Panc1 (cell line): Measurements from ENCODE around the gene CGREF1. TPM values are rescaled to one million over a fixed set of nuclear protein-coding genes. Genes with fewer than 3 reads are reported as not detected.

Source experiments
- ATAC-seq: fragments of 200-7000 bp; cut with Tn5 transposase; 2 replicates; pipeline ENCODE4 v1.9.1; 2020; ENCODE audit warnings: mild to moderate bottlenecking, moderate library complexity
- BruUV-seq: library from RNA; stranded (reverse); fragments of 400-500 nt; replicated peaks from 2 replicates; lab custom pipeline; 2021; lab: Mats Ljungman, UMichigan
- CTCF ChIA-PET: fragments of 300-600 bp; sonication (Branson Sonifier 250); formaldehyde crosslinking; loops from one replicate; lab custom pipeline; 2022; ENCODE audit warnings: antibody characterized with exemption; lab: Charles Lee
- POLR2A ChIA-PET: fragments of 300-600 bp; sonication (Branson Sonifier 250); formaldehyde crosslinking; loops from one replicate; lab custom pipeline; 2022; ENCODE audit warnings: antibody characterized with exemption; lab: Charles Lee
- DNase-seq: peaks from one replicate; pipeline ENCODE4 v3.0.0-alpha.2; 2010; ENCODE audit warnings: low read depth, low spot score
- H3K27ac ChIP-seq: 2 replicates; pipeline ENCODE4 v1.5.1; 2011; ENCODE audit warnings: mild to moderate bottlenecking, low read length, inconsistent platforms
- H3K27me3 ChIP-seq: fragments of 200-500 bp; sonication (Bioruptor generic); 2 replicates; pipeline ENCODE4 v1.6.0; 2014; ENCODE audit warnings: low read length, inconsistent platforms; ENCODE audit not compliant: control insufficient read depth, insufficient read depth
- H3K36me3 ChIP-seq: fragments of 200-500 bp; sonication (Bioruptor generic); 2 replicates; pipeline ENCODE4 v1.5.1; 2014; ENCODE audit warnings: inconsistent platforms, mild to moderate bottlenecking, low read length, moderate library complexity; ENCODE audit not compliant: control insufficient read depth, insufficient read depth
- H3K4me1 ChIP-seq: 2 replicates; pipeline ENCODE4 v1.5.1; 2011; ENCODE audit warnings: inconsistent platforms, mild to moderate bottlenecking, low read length, moderate library complexity; ENCODE audit not compliant: control insufficient read depth, insufficient read depth
- H3K4me3 ChIP-seq, 2 experiments: 2 replicates each; pipeline ENCODE4 v1.5.1; 2011 to 2012; ENCODE audit warnings: low read depth in 2 of 2, low read length in 2 of 2, mild to moderate bottlenecking in 2 of 2, inconsistent platforms in 1 of 2, moderate library complexity in 1 of 2
- H3K9me3 ChIP-seq: fragments of 200-500 bp; sonication (Bioruptor generic); 2 replicates; pipeline ENCODE4 v1.5.1; 2014; ENCODE audit warnings: low read depth, mild to moderate bottlenecking, inconsistent platforms, low read length, moderate library complexity; ENCODE audit not compliant: control insufficient read depth, insufficient read depth
- CTCF ChIP-seq: fragments of 450-650 bp; IDR thresholded peaks from 2 replicates; pipeline ENCODE4 v1.5.1; 2017; ENCODE audit warnings: mild to moderate bottlenecking
- POLR2AphosphoS5 ChIP-seq: IDR thresholded peaks from 2 replicates; pipeline ENCODE4 v1.6.1; 2012; ENCODE audit warnings: mild to moderate bottlenecking, low read depth, low read length, moderate library complexity
- REST ChIP-seq, 2 experiments: IDR thresholded peaks; 2 replicates each; pipeline ENCODE4 v1.6.1; 2011 to 2012; ENCODE audit warnings: low read depth in 2 of 2, control low read depth in 1 of 2, low read length in 1 of 2, mild to moderate bottlenecking in 1 of 2, moderate library complexity in 1 of 2; ENCODE audit not compliant: insufficient read depth in 1 of 2
- SIN3A ChIP-seq: IDR thresholded peaks from 2 replicates; pipeline ENCODE4 v1.6.1; 2012; ENCODE audit warnings: low read depth, mild to moderate bottlenecking, low read length, moderate library complexity, borderline replicate concordance; ENCODE audit not compliant: insufficient read depth
- TCF7L2 ChIP-seq: IDR thresholded peaks from 2 replicates; pipeline ENCODE4 v1.6.1; 2011; ENCODE audit warnings: mild to moderate bottlenecking, low read depth, low read length, inconsistent platforms
- in situ Hi-C: cut with HindIII; loops from 2 replicates; pipeline ENCODE4 v1.10.0; 2016; ENCODE audit warnings: low sequenced_read_pairs, low pct_unique_long_range_greater_than_20kb
- intact Hi-C: fragments of 100-400 bp; cut with micrococcal nuclease; formaldehyde crosslinking; loops from one replicate; pipeline ENCODE4 v1.10.0; 2022; ENCODE audit not compliant: unreplicated experiment
- total RNA-seq: library from RNA; stranded (reverse); gene quantifications from one replicate; pipeline ENCODE4 v1.2.1, GENCODE V29; 2021; ENCODE audit not compliant: unreplicated experiment

CGREF1 gene
- total RNA-seq, 1 experiment from 2014 or later: 10.1 TPM

DNA sequence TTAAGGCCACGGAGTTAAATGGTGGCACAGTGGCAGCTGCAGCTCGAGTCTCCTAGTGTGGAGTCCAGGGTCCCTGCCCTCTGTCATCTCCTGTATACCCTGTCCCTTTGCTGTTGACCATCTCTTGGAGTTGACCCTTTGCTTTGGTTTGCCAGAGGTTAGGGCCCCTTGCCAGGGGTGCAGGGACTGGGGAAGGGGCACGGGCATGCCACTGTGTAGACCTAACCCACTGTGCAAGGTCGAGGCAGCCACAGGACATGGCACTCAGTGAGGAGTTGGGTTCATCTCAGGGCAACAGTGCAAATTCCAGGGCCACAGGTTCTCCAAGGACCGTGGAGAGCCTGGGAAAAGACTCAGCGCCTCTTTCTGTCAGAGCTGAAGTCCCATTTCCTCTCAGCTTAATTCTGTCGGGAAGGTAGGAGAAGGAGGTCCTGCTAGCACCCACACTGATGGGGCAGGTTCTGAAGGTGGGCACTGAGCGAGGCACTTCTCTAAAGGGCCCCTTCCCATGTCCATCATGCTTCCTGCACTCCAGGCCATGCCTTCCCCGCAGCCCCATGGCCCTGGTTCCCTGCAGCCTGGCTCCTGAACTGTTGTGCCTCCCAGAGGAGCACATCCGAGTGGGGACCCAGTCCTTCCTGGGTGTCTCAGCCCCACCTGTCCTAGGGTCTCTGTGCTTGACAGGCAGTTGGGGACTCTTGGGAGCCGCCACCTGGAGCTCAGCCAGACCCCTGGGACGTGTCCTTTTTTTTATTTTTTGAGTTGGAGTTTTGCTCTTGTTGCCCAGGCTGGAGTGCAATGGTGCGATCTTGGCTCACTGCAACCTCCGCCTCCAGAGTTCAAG, 29.6 kb downstream of the CGREF1 start:
- ChIA-PET POLR2A (no interaction called here), CTCF (no interaction called here)
- DNase-seq (no peak), ATAC-seq (no peak)
- no peaks in the 10 kb centered on the region for H3K27me3 ChIP-seq
- H3K4me3 ChIP-seq: no peak overlapping the region
- TF ChIP-seq SIN3A (no peak), TCF7L2 (no peak), CTCF (no peak), REST (IDR thresholded peaks at IDR 0.05; ENCODE audit: insufficient read depth in 1 of 2, low read depth in 2 of 2, low read length in 1 of 2) (no peak)
- no peak overlapping the region for H3K27ac ChIP-seq
- intact Hi-C loops: loop anchor here (10.0 kb wide), 1 partner anchor 125 kb away; no protein-coding TSS in a partner anchor
- peaks cover 4% of the 10 kb centered on the region; the same call in 1 of the 2 replicates for H3K4me1 ChIP-seq
- no TSS peak for BruUV-seq
- no peaks in the 10 kb centered on the region for H3K36me3 ChIP-seq
- no peaks in the 10 kb centered on the region for H3K9me3 ChIP-seq
- in situ Hi-C loops: no loop called here

GRCh38 chr2:27088634-27089033, 30.3 kb downstream of the CGREF1 start:
- POLR2A ChIA-PET: no interaction called here
- no peak for TF ChIP-seq SIN3A
- TF ChIP-seq TCF7L2: no peak
- TF ChIP-seq POLR2AphosphoS5: no peak
- no peak for TF ChIP-seq REST (IDR thresholded peaks at IDR 0.05; ENCODE audit: insufficient read depth in 1 of 2, low read depth in 2 of 2, low read length in 1 of 2)
- no peak for TF ChIP-seq CTCF
- H3K27ac ChIP-seq: no peak overlapping the region
- H3K36me3 ChIP-seq: no peaks in the 10 kb centered on the region
- H3K4me3 ChIP-seq: no peak overlapping the region
- intact Hi-C loops (loop anchor here (10.0 kb wide), 1 partner anchor 124 kb away; no protein-coding TSS in a partner anchor), in situ Hi-C loops (no loop called here)
- peaks cover 4% of the 10 kb centered on the region; the same call in 1 of the 2 replicates for H3K4me1 ChIP-seq
- H3K9me3 ChIP-seq: no peaks in the 10 kb centered on the region
- no peaks in the 10 kb centered on the region for H3K27me3 ChIP-seq
- DNase-seq (no peak), ATAC-seq (no peak)
- BruUV-seq: no TSS peak
- CTCF ChIA-PET: no interaction called here
